IPS-15b (cell line): ENCODE results near the gene DYNC1I1.

Experiments
- H3K27me3 ChIP-seq: one replicate; pipeline ENCODE4 v1.6.1; 2013; ENCODE audit warnings: low read length; ENCODE audit not compliant: control insufficient read depth, insufficient read depth
- H3K36me3 ChIP-seq: one replicate; pipeline ENCODE4 v1.6.1; 2013; ENCODE audit warnings: low read length; ENCODE audit not compliant: control insufficient read depth, insufficient read depth
- H3K4me1 ChIP-seq: one replicate; pipeline ENCODE4 v1.6.1; 2013; ENCODE audit warnings: mild to moderate bottlenecking, low read length; ENCODE audit not compliant: control insufficient read depth, insufficient read depth
- H3K4me3 ChIP-seq: one replicate; pipeline ENCODE4 v1.5.1; 2013; ENCODE audit warnings: low read depth, low read length
- H3K9ac ChIP-seq: one replicate; pipeline ENCODE4 v1.6.1; 2013; ENCODE audit warnings: low read depth, mild to moderate bottlenecking, low read length
- H3K9me3 ChIP-seq: one replicate; pipeline ENCODE4 v1.6.1; 2013; ENCODE audit warnings: mild to moderate bottlenecking, low read length; ENCODE audit not compliant: control insufficient read depth, insufficient read depth

The DYNC1I1 gene

GRCh38 chr7:96014617-96015016 is 242.3 kb downstream of the DYNC1I1 start:
- Histone ChIP-seq H3K4me1 (peaks cover 6% of the 10 kb centered on the region), H3K4me3 (no peak overlapping the region)

GRCh38 chr7:96016056-96016586 is 243.8 kb downstream of the DYNC1I1 start:
- H3K4me1 ChIP-seq, result peaks cover 6% of the 10 kb centered on the region
- no peak overlapping the region for H3K9ac ChIP-seq
- H3K4me3 ChIP-seq, result no peak overlapping the region
- no peaks in the 10 kb centered on the region for H3K9me3 ChIP-seq
- no peaks in the 10 kb centered on the region for H3K27me3 ChIP-seq
- no peaks in the 10 kb centered on the region for H3K36me3 ChIP-seq

More at GRCh38 chr7:96014617-96015016, 242.3 kb downstream of the DYNC1I1 start:
- Histone ChIP-seq H3K36me3 (no peaks in the 10 kb centered on the region), H3K9ac (no peak overlapping the region), H3K27me3 (no peaks in the 10 kb centered on the region), H3K9me3 (no peaks in the 10 kb centered on the region)

GRCh38 chr7:96016735-96017134 is 244.4 kb downstream of the DYNC1I1 start:
- Histone ChIP-seq H3K9me3 (no peaks in the 10 kb centered on the region), H3K9ac (no peak overlapping the region), H3K4me3 (no peak overlapping the region), H3K36me3 (no peaks in the 10 kb centered on the region), H3K27me3 (no peaks in the 10 kb centered on the region), H3K4me1 (peaks cover 6% of the 10 kb centered on the region)

- H3K36me3 ChIP-seq, result no peaks in the 10 kb centered on the region
- H3K9me3 ChIP-seq, result no peaks in the 10 kb centered on the region
- H3K4me1 ChIP-seq, result peaks cover 6% of the 10 kb centered on the region
These were observed 245.5 kb downstream of the DYNC1I1 start for GRCh38 chr7:96017877-96018276.

GRCh38 chr7:96021568-96021967 is 249.2 kb downstream of the DYNC1I1 start:
- H3K36me3 ChIP-seq, result no peaks in the 10 kb centered on the region
- H3K4me3 ChIP-seq, result no peak overlapping the region
- H3K9me3 ChIP-seq, result no peaks in the 10 kb centered on the region
- H3K9ac ChIP-seq, result no peak overlapping the region
- H3K27me3 ChIP-seq, result no peaks in the 10 kb centered on the region
- no peaks in the 10 kb centered on the region for H3K4me1 ChIP-seq

More at GRCh38 chr7:96017877-96018276, 245.5 kb downstream of the DYNC1I1 start:
- no peak overlapping the region for H3K4me3 ChIP-seq
- H3K27me3 ChIP-seq, result no peaks in the 10 kb centered on the region
- no peak overlapping the region for H3K9ac ChIP-seq

- Histone ChIP-seq H3K9ac (no peak overlapping the region), H3K36me3 (no peaks in the 10 kb centered on the region), H3K9me3 (no peaks in the 10 kb centered on the region), H3K4me1 (no peaks in the 10 kb centered on the region), H3K27me3 (no peaks in the 10 kb centered on the region), H3K4me3 (no peak overlapping the region)
These were observed 251.0 kb downstream of the DYNC1I1 start for GRCh38 chr7:96023387-96023786.

- no peaks in the 10 kb centered on the region for H3K36me3 ChIP-seq
- H3K4me3 ChIP-seq, result no peak overlapping the region
- no peaks in the 10 kb centered on the region for H3K4me1 ChIP-seq
- H3K9ac ChIP-seq, result no peak overlapping the region
- H3K9me3 ChIP-seq, result no peaks in the 10 kb centered on the region
- H3K27me3 ChIP-seq, result no peaks in the 10 kb centered on the region
These were observed 253.7 kb downstream of the DYNC1I1 start for GRCh38 chr7:96026010-96026409.

- H3K36me3 ChIP-seq, result no peaks in the 10 kb centered on the region
- no peak overlapping the region for H3K4me3 ChIP-seq
- H3K27me3 ChIP-seq, result no peaks in the 10 kb centered on the region
- H3K9ac ChIP-seq, result no peak overlapping the region
- H3K4me1 ChIP-seq, result no peaks in the 10 kb centered on the region
- H3K9me3 ChIP-seq, result no peaks in the 10 kb centered on the region
These were observed 254.3 kb downstream of the DYNC1I1 start for GRCh38 chr7:96026611-96027010.

GRCh38 chr7:96028729-96029128 is 256.4 kb downstream of the DYNC1I1 start:
- Histone ChIP-seq H3K27me3 (no peaks in the 10 kb centered on the region), H3K4me1 (no peaks in the 10 kb centered on the region)

GRCh38 chr7:96033009-96033598 is 260.8 kb downstream of the DYNC1I1 start:
- no peaks in the 10 kb centered on the region for H3K4me1 ChIP-seq
- H3K4me3 ChIP-seq, result no peak overlapping the region
- no peaks in the 10 kb centered on the region for H3K27me3 ChIP-seq
- no peak overlapping the region for H3K9ac ChIP-seq
- no peaks in the 10 kb centered on the region for H3K9me3 ChIP-seq
- no peaks in the 10 kb centered on the region for H3K36me3 ChIP-seq

More at GRCh38 chr7:96028729-96029128, 256.4 kb downstream of the DYNC1I1 start:
- Histone ChIP-seq H3K4me3 (no peak overlapping the region), H3K9ac (no peak overlapping the region), H3K36me3 (no peaks in the 10 kb centered on the region), H3K9me3 (no peaks in the 10 kb centered on the region)

GRCh38 chr7:96034940-96035727 is 262.8 kb downstream of the DYNC1I1 start:
- Histone ChIP-seq H3K9me3 (no peaks in the 10 kb centered on the region), H3K9ac (no peak overlapping the region)

GRCh38 chr7:96040250-96040772 is 268.0 kb downstream of the DYNC1I1 start:
- Histone ChIP-seq H3K9me3 (no peaks in the 10 kb centered on the region), H3K9ac (no peak overlapping the region), H3K36me3 (no peaks in the 10 kb centered on the region), H3K4me1 (no peaks in the 10 kb centered on the region), H3K27me3 (no peaks in the 10 kb centered on the region), H3K4me3 (no peak overlapping the region)

More at GRCh38 chr7:96034940-96035727, 262.8 kb downstream of the DYNC1I1 start:
- H3K27me3 ChIP-seq, result no peaks in the 10 kb centered on the region
- H3K4me3 ChIP-seq, result no peak overlapping the region
- H3K36me3 ChIP-seq, result no peaks in the 10 kb centered on the region
- H3K4me1 ChIP-seq, result no peaks in the 10 kb centered on the region
